HUDEP-2 (cell line): Measurements from ENCODE around the gene FHOD3.

Source experiments
- DNase-seq, 76 experiments: peaks; one replicate each; lab custom pipeline; 2025; ENCODE audit not compliant: unreplicated experiment in 76 of 76; lab: John Stamatoyannopoulos, UW

The FHOD3 gene

DNA sequence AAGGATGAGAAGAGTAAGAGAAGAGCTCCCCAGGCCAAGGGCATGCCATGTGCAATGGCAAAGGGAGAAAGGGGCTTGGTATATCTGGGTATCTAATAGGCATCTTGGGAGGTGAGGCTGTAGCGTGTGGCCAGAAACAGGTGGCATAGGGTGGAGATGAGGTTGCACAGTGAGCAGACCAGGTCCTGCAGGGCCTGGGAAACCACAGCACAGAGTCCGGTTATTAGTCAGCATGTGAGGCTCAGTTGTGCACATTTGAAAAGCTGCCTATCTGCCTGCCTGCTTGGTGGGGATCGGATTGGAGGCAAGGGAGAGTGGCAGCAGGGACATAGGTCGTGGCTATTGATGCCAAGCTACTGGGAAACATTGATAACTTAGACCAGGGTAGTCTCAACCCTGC lies 340.7 kb downstream of the FHOD3 start:
- DNase-seq: no peak

DNA sequence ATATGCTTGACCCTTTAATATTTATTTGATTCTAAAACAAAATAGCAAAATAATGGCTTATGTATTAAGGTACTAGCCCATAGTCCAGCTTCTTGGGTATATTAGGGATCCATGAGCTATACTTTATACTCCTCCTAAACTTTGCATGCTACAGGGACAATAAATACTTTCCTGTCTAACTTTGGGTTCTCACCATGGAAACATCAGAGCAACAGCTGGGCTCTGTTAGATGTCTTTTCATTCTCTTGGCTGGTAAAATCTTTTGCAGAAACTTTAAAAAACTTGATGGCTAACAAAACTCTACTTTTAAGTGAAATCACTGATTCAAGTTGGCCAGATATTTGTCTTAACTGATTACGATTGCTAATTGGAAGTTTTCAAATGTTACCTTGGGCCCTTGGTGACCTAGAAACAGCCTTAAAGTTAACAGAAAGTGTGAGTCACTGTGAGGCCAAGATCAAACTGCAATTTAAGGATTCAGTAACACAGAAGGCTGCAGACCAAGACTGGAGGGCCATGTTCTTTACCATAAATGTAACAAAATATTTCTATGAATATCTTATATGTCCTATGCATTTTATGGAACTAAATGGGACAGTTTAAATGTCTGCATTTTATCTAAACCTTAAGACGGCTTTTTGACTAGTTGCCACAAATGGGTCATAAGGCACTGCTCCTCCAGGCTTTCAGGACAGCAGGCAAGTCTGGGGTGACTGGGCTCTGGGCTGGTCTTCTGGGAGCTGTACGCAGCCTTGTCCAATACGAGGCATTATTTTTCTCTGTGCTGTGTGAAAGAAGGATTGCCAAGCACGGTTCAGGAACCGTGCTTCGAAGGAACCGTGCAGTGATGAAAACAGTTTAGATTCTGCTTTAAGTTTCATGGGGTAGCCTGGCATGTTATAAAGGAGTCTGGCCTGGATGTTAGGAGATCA lies 342.8 kb downstream of the FHOD3 start:
- no peak for DNase-seq

DNA sequence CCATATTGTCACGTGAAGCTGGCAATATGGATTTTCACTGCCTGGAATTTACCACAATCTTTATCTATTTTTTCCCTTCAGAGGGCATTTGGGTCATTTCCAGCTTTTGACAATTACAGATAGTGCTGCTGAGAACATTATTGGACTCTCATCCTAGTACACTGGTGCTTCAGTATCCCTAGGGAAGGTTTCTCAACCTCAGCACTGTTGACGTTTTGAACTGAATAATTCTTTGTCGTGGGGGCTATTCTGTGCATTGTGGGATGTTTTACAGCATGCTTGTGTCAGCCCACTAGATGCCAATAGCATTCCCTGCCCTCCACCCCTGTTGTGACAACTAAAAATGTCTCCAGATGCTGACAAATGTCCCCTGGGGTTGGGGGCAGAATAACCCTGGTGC lies 345.5 kb downstream of the FHOD3 start:
- DNase-seq: no peak

- DNase-seq: no peak
These were observed 351.3 kb downstream of the FHOD3 start for GRCh38 chr18:36648803-36649202.

GRCh38 chr18:36649205-36649604 lies 351.7 kb downstream of the FHOD3 start:
- no peak for DNase-seq

DNA sequence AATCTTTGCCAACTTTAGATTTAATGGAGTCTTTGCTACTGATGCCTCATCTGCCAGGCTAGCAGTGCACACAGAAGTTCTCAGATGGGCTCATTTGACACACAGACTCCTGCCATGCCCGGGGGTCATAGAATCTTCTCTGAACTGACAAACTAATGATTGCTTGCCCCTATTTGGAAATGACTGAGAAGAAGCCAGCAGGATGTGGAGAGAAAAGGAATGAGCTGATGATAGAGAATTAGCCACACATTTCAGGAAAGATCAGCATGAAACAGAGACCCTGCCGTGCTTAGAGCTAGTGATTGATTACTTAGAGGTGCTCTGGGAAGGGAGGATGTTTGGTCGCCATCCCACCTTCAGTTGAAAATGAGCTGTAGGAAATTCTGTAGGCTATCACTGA lies 352.8 kb downstream of the FHOD3 start:
- no peak for DNase-seq

GRCh38 chr18:36650906-36651305 lies 353.4 kb downstream of the FHOD3 start:
- no peak for DNase-seq

GRCh38 chr18:36652503-36652902 lies 355.0 kb downstream of the FHOD3 start:
- DNase-seq: no peak

GRCh38 chr18:36653141-36653869 lies 355.8 kb downstream of the FHOD3 start:
- no peak for DNase-seq

- no peak for DNase-seq
These were observed 356.4 kb downstream of the FHOD3 start for GRCh38 chr18:36653870-36654269.

DNA sequence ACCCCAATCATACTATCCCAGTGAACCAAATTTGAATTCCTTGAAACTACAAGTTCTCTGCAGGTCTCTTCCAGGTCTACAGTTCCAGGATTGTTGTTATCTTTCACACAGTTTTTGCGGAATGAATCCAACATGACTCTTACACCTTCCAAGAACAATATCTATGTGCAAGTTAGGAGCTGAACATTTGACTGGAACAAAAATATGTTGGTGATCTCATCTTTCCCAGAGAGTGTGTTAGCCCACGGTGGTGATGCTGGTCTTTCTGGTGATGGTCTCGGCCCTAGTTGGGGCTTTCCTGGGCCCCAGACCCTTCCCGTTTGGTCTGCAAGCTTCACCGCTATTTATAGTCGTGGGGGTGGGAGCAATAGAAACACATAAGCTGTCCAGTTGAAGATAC lies 357.6 kb downstream of the FHOD3 start:
- no peak for DNase-seq

GRCh38 chr18:36655930-36656329 lies 358.4 kb downstream of the FHOD3 start:
- no peak for DNase-seq

GRCh38 chr18:36658611-36659010 lies 361.1 kb downstream of the FHOD3 start:
- no peak for DNase-seq

- no peak for DNase-seq
These were observed 362.8 kb downstream of the FHOD3 start for GRCh38 chr18:36660311-36660710.

DNA sequence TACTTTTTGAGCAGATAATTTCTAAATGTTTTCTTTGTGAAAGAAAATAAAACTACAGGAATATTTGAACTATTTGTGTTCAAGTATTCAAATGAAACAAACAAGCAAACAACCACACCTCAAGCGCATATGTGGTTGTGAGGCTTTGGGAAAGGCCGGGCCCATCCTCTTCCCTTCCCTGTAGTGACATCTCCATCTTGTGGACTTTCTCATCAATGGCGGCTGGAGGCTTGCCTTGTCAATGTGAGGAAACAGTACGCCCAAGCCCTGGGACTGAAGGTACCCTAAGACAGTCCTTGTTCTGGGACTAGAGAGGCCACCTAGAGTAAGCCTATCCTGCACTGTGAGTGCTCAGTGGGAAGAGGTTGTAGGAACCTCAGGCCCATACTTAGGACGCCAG lies 364.5 kb downstream of the FHOD3 start:
- peak in 3 of 76 experiments; percentile 0 to 4 (median 1) for DNase-seq

- DNase-seq: no peak
These were observed 365.8 kb downstream of the FHOD3 start for GRCh38 chr18:36663312-36663711.

DNA sequence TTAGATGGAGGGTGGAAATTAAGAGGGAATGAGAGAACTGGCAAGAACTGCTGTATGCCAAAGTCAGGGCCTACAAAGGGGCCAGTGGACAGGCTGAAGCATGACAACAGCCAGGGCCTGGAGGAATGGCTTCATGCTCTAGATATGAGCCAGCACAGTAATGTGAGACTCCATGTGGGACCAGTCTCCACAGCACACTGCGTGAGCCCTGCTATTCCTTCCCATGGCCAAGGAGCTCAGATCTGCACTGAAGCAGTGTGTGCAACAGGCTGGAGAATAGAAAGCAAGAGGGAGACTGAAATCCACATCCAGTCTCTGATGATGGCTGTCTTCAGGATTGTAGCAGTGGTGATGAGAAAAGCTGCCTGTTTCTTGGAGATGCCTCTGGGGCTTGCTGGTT lies 368.4 kb downstream of the FHOD3 start:
- DNase-seq: no peak

- DNase-seq: no peak
These were observed 370.3 kb downstream of the FHOD3 start for GRCh38 chr18:36667811-36668210.

- no peak for DNase-seq
These were observed 370.8 kb downstream of the FHOD3 start for GRCh38 chr18:36668349-36668748.

GRCh38 chr18:36672437-36673344 lies 375.2 kb downstream of the FHOD3 start:
- DNase-seq: peak in 1 of 76 experiments; percentile 4

DNA sequence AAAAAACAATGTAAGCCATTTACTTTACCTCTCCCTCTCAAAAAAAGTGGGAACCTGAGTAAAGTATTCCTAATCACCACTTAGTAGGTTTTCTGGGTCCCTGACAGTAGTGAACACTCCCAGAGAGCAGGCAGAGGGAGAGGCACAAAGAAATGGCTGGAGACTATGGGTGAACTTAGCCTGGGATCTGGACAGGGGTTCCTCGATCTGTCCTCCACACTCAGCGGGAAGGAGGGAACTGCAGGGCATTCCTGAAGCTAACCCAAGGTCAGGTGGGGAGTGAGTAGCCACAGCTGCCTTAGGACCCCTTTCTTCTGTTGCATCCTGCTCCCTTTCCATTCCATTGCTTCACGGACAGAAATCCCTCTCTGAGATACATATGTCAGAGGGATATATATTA lies 375.9 kb downstream of the FHOD3 start:
- no peak for DNase-seq
